Activated CD8-positive, alpha-beta memory T cell treated with anti-CD3 and anti-CD28 coated beads, Interleukin-2, amount 10 ng/mL, durations not matched to agents 7 days and 5 days (primary cell): ENCODE measurements around the gene CHSY3. TPM values are rescaled to one million over a fixed set of nuclear protein-coding genes. Genes with fewer than 3 reads are reported as not detected.

Source experiments
- ATAC-seq: fragments of 150-1000 bp; cut with Tn5 transposase; one replicate; pipeline ENCODE4 v1.10.0; 2021; ENCODE audit warnings: moderate library complexity
- CTCF ChIA-PET: fragments of 350-600 bp; sonication (Branson Sonifier 250); formaldehyde crosslinking; loops from one replicate; lab custom pipeline; 2021; ENCODE audit warnings: antibody characterized with exemption; lab: Charles Lee
- DNase-seq: peaks from one replicate; pipeline ENCODE4 v3.0.0-alpha.2; 2020
- H3K27ac Mint-ChIP-seq: one replicate; pipeline ENCODE4 v1.8.0; 2021; ENCODE audit warnings: mild to moderate bottlenecking, mixed read lengths
- H3K27me3 Mint-ChIP-seq: one replicate; pipeline ENCODE4 v1.8.0; 2021; ENCODE audit warnings: mixed read lengths
- H3K36me3 Mint-ChIP-seq: one replicate; pipeline ENCODE4 v1.8.0; 2021; ENCODE audit warnings: mild to moderate bottlenecking, mixed read lengths
- H3K4me1 Mint-ChIP-seq: one replicate; pipeline ENCODE4 v1.8.0; 2021; ENCODE audit warnings: mixed read lengths
- H3K4me3 Mint-ChIP-seq: one replicate; pipeline ENCODE4 v1.8.0; 2021; ENCODE audit warnings: mild to moderate bottlenecking, moderate library complexity, mixed read lengths
- H3K9me3 Mint-ChIP-seq: one replicate; pipeline ENCODE4 v1.8.0; 2022; ENCODE audit warnings: low read depth, mixed read lengths
- total RNA-seq, 2 experiments: library from RNA; stranded (reverse); gene quantifications; one replicate each; pipeline ENCODE4 v1.2.3, GENCODE V29; 2021

The CHSY3 gene
- total RNA-seq, 2 experiments from 2014 or later: not detected

GRCh38 chr5:130055572-130055971 lies 151.3 kb downstream of the CHSY3 start:
- ATAC-seq (no peak), DNase-seq (no peak)
- CTCF ChIA-PET: no interaction called here
- H3K4me1 Mint-ChIP-seq: no peaks in the 10 kb centered on the region
- H3K36me3 Mint-ChIP-seq: no peaks in the 10 kb centered on the region
- no peaks in the 10 kb centered on the region for H3K27me3 Mint-ChIP-seq
- no peak overlapping the region for H3K27ac Mint-ChIP-seq
- H3K4me3 Mint-ChIP-seq: no peak overlapping the region
- no peaks in the 10 kb centered on the region for H3K9me3 Mint-ChIP-seq

GRCh38 chr5:130061746-130062145 lies 157.5 kb downstream of the CHSY3 start:
- H3K27me3 Mint-ChIP-seq: no peaks in the 10 kb centered on the region
- H3K9me3 Mint-ChIP-seq: no peaks in the 10 kb centered on the region
- no peak for ATAC-seq
- no peak overlapping the region for H3K27ac Mint-ChIP-seq
- no peak for DNase-seq
- H3K4me3 Mint-ChIP-seq: no peak overlapping the region
- CTCF ChIA-PET: no interaction called here
- H3K36me3 Mint-ChIP-seq: no peaks in the 10 kb centered on the region
- no peaks in the 10 kb centered on the region for H3K4me1 Mint-ChIP-seq

- no peak for ATAC-seq
- H3K27ac Mint-ChIP-seq: no peak overlapping the region
- no peaks in the 10 kb centered on the region for H3K9me3 Mint-ChIP-seq
- H3K4me3 Mint-ChIP-seq: no peak overlapping the region
- CTCF ChIA-PET: no interaction called here
- no peaks in the 10 kb centered on the region for H3K27me3 Mint-ChIP-seq
- H3K4me1 Mint-ChIP-seq: no peaks in the 10 kb centered on the region
- H3K36me3 Mint-ChIP-seq: no peaks in the 10 kb centered on the region
- DNase-seq: no peak
Observed at GRCh38 chr5:130063603-130064002, 159.3 kb downstream of the CHSY3 start.

- no peak overlapping the region for H3K27ac Mint-ChIP-seq
- no peaks in the 10 kb centered on the region for H3K36me3 Mint-ChIP-seq
Observed at GRCh38 chr5:130064484-130064883, 160.2 kb downstream of the CHSY3 start.

GRCh38 chr5:130065617-130066016 lies 161.4 kb downstream of the CHSY3 start:
- no peak overlapping the region for H3K27ac Mint-ChIP-seq
- ATAC-seq (no peak), DNase-seq (no peak)
- no peaks in the 10 kb centered on the region for H3K27me3 Mint-ChIP-seq
- no peaks in the 10 kb centered on the region for H3K36me3 Mint-ChIP-seq
- CTCF ChIA-PET: no interaction called here
- no peak overlapping the region for H3K4me3 Mint-ChIP-seq
- H3K4me1 Mint-ChIP-seq: no peaks in the 10 kb centered on the region
- no peaks in the 10 kb centered on the region for H3K9me3 Mint-ChIP-seq

More at GRCh38 chr5:130064484-130064883, 160.2 kb downstream of the CHSY3 start:
- ATAC-seq (no peak), DNase-seq (no peak)
- Mint-ChIP-seq H3K9me3 (no peaks in the 10 kb centered on the region), H3K4me3 (no peak overlapping the region), H3K27me3 (no peaks in the 10 kb centered on the region), H3K4me1 (no peaks in the 10 kb centered on the region)
- CTCF ChIA-PET: no interaction called here

GRCh38 chr5:130066644-130067043 lies 162.4 kb downstream of the CHSY3 start:
- H3K27me3 Mint-ChIP-seq: no peaks in the 10 kb centered on the region
- H3K27ac Mint-ChIP-seq: no peak overlapping the region
- H3K4me1 Mint-ChIP-seq: no peaks in the 10 kb centered on the region
- H3K4me3 Mint-ChIP-seq: no peak overlapping the region
- DNase-seq (no peak), ATAC-seq (no peak)
- H3K36me3 Mint-ChIP-seq: no peaks in the 10 kb centered on the region
- H3K9me3 Mint-ChIP-seq: no peaks in the 10 kb centered on the region
- CTCF ChIA-PET: no interaction called here

GRCh38 chr5:130067364-130067763 lies 163.1 kb downstream of the CHSY3 start:
- no peaks in the 10 kb centered on the region for H3K4me1 Mint-ChIP-seq

GRCh38 chr5:130068101-130068500 lies 163.8 kb downstream of the CHSY3 start:
- ATAC-seq (no peak), DNase-seq (no peak)
- Mint-ChIP-seq H3K36me3 (no peaks in the 10 kb centered on the region), H3K27ac (no peak overlapping the region), H3K9me3 (no peaks in the 10 kb centered on the region), H3K4me3 (no peak overlapping the region), H3K4me1 (no peaks in the 10 kb centered on the region), H3K27me3 (no peaks in the 10 kb centered on the region)
- CTCF ChIA-PET: no interaction called here

More at GRCh38 chr5:130067364-130067763, 163.1 kb downstream of the CHSY3 start:
- Mint-ChIP-seq H3K36me3 (no peaks in the 10 kb centered on the region), H3K9me3 (no peaks in the 10 kb centered on the region), H3K4me3 (no peak overlapping the region), H3K27ac (no peak overlapping the region), H3K27me3 (no peaks in the 10 kb centered on the region)
- CTCF ChIA-PET: no interaction called here
- no peak for DNase-seq
- ATAC-seq: no peak

- ATAC-seq: no peak
- DNase-seq: no peak
- no peaks in the 10 kb centered on the region for H3K36me3 Mint-ChIP-seq
- no peaks in the 10 kb centered on the region for H3K9me3 Mint-ChIP-seq
- no peaks in the 10 kb centered on the region for H3K27me3 Mint-ChIP-seq
- H3K4me1 Mint-ChIP-seq: no peaks in the 10 kb centered on the region
- no peak overlapping the region for H3K4me3 Mint-ChIP-seq
- H3K27ac Mint-ChIP-seq: no peak overlapping the region
- CTCF ChIA-PET: no interaction called here
Observed at GRCh38 chr5:130068988-130069387, 164.7 kb downstream of the CHSY3 start.

GRCh38 chr5:130074820-130075219 lies 170.6 kb downstream of the CHSY3 start:
- H3K4me1 Mint-ChIP-seq: no peaks in the 10 kb centered on the region
- no peaks in the 10 kb centered on the region for H3K27me3 Mint-ChIP-seq
- no peaks in the 10 kb centered on the region for H3K9me3 Mint-ChIP-seq

GRCh38 chr5:130077007-130077406 lies 172.7 kb downstream of the CHSY3 start:
- no peaks in the 10 kb centered on the region for H3K27me3 Mint-ChIP-seq
- ATAC-seq (no peak), DNase-seq (no peak)
- no peaks in the 10 kb centered on the region for H3K4me1 Mint-ChIP-seq
- no peaks in the 10 kb centered on the region for H3K36me3 Mint-ChIP-seq
- no peaks in the 10 kb centered on the region for H3K9me3 Mint-ChIP-seq
- H3K4me3 Mint-ChIP-seq: no peak overlapping the region
- H3K27ac Mint-ChIP-seq: no peak overlapping the region
- CTCF ChIA-PET: no interaction called here

More at GRCh38 chr5:130074820-130075219, 170.6 kb downstream of the CHSY3 start:
- Mint-ChIP-seq H3K36me3 (no peaks in the 10 kb centered on the region), H3K4me3 (no peak overlapping the region), H3K27ac (no peak overlapping the region)
- DNase-seq (no peak), ATAC-seq (no peak)
- CTCF ChIA-PET: no interaction called here

- H3K4me1 Mint-ChIP-seq: no peaks in the 10 kb centered on the region
Observed at GRCh38 chr5:130078661-130079060, 174.4 kb downstream of the CHSY3 start.

GRCh38 chr5:130090569-130091270 lies 186.5 kb downstream of the CHSY3 start:
- no peaks in the 10 kb centered on the region for H3K36me3 Mint-ChIP-seq
- no peak for ATAC-seq
- no peaks in the 10 kb centered on the region for H3K27me3 Mint-ChIP-seq
- no peaks in the 10 kb centered on the region for H3K4me1 Mint-ChIP-seq
- no peaks in the 10 kb centered on the region for H3K9me3 Mint-ChIP-seq
- H3K4me3 Mint-ChIP-seq: no peak overlapping the region
- no peak for DNase-seq
- CTCF ChIA-PET: no interaction called here
- no peak overlapping the region for H3K27ac Mint-ChIP-seq

More at GRCh38 chr5:130078661-130079060, 174.4 kb downstream of the CHSY3 start:
- no peak overlapping the region for H3K4me3 Mint-ChIP-seq
- ATAC-seq (no peak), DNase-seq (no peak)
- no peaks in the 10 kb centered on the region for H3K36me3 Mint-ChIP-seq
- no peaks in the 10 kb centered on the region for H3K27me3 Mint-ChIP-seq
- H3K9me3 Mint-ChIP-seq: no peaks in the 10 kb centered on the region
- CTCF ChIA-PET: no interaction called here
- H3K27ac Mint-ChIP-seq: no peak overlapping the region

GRCh38 chr5:130092991-130093390 lies 188.7 kb downstream of the CHSY3 start:
- CTCF ChIA-PET: no interaction called here
- Mint-ChIP-seq H3K4me1 (no peaks in the 10 kb centered on the region), H3K27me3 (no peaks in the 10 kb centered on the region)

More at GRCh38 chr5:130092991-130093390, 188.7 kb downstream of the CHSY3 start:
- DNase-seq (no peak), ATAC-seq (no peak)
- no peaks in the 10 kb centered on the region for H3K9me3 Mint-ChIP-seq
- no peak overlapping the region for H3K4me3 Mint-ChIP-seq
- H3K36me3 Mint-ChIP-seq: no peaks in the 10 kb centered on the region
- no peak overlapping the region for H3K27ac Mint-ChIP-seq
